GM18526 (cell line): ENCODE data around the gene SFXN4.

Experiments used
- POLR2A ChIP-seq: IDR thresholded peaks from 3 replicates; pipeline ENCODE4 v1.6.1; 2011; ENCODE audit not compliant: insufficient read length; ENCODE audit errors: extremely low read depth

Gene SFXN4

DNA sequence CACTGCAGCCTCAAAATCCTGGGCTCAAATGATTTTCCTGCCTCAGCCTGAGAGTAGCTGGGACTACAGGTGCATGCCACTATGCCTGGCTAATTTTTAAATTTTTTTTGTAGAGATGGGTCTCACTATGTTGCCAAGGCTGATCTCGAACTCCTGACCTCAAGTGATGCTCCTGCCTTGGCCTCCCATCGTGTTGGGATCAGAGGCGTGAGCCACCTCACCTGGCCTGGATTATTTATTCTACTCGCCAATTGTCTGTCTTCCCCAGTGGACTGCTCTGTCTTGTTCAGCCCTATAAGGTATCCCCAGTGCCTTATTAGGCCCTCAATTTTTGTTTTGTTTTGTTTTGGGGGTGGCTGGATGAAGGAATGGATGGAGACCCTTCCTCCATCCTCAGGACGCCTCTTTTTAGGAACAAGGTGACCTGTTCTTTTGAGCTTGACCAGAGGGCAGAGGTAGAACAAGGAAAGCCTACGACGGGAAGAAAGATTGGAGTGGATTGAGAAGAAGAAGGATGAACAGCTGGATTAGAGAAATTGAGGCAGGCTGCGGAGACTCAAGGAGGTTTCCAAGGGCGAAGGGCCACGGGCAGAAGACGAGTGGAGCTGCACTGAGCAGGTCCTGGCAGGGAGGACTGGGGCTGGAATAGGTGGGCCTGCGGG, 62.1 kb downstream of the SFXN4 start:
- TF ChIP-seq POLR2A, result no peak

DNA sequence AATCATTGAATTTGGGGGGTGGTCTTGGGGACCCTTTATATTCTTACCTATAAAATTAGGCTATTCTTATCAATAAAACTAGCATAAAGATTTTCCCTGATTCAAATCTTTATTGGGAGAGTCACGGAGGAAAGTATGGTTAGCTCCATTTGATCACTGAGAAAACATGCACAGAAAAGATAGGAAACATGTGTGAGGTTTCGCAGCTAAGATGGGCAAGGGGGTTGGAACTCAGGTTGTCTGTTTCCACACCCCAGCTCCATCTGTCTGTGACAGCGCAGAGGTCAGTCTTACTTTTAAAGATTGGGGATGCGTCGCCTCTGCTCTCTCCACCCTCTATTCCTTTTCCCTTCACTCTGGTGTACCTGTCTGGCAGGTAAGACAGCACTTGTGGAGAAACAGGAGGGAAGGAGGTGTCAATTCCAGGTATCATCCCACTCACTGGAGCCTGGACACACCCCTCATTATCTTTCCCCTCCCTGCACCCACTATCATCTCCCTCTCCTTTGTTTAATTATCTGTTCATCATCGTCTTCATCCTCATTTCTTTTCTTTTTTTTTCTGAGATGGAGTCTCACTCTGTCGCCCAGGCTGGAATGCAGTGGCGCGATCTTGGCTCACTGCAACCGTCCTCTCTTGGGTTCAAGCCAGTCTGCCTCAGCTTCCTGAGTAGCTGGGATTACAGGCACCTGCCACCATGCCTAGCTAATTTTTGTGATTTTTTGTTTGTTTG, 64.0 kb downstream of the SFXN4 start:
- no peak for TF ChIP-seq POLR2A

DNA sequence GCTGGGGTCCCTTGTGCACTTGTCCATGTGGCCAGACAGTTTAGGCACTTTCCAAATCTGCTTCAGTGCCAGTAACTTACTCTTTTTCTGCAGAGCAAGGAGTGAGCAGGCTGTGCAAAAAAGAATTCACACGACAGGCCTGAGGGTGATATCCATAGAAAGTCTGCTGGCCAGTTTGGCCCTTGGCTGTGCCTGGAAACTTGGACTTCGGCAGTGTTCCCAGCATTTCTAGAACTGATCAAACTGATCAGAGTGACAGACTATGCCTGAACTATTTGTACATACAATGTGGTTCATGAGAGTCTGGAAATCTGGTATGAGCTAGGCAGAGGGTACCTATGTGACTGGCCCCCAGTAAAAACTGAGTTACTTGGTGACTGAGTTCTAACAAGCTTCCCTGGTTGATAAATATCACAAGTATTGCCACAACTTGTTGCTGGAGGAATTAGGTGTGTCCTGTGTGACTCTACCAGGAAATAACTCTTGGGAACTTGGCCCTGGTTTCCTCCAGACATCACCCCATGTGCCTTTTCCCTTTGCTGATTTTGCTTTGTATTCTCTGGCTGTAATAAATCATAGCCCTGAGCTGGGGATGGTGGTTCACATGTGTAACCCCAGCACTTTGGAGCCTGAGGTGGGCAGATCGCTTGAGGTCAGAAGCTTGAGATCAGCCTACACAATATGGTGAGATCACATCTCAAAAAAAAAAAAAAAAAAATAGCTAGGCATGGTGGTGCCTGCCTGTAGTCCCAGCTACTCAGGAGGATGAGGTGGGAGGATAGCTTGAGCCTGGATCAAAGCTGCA, 64.9 kb downstream of the SFXN4 start:
- TF ChIP-seq POLR2A, result no peak

GRCh38 chr10:119098576-119098975, 66.9 kb downstream of the SFXN4 start:
- TF ChIP-seq POLR2A, result no peak

- TF ChIP-seq POLR2A, result no peak
Observed at GRCh38 chr10:119095640-119096039, 69.9 kb downstream of the SFXN4 start.

GRCh38 chr10:119090968-119091367, 74.5 kb downstream of the SFXN4 start:
- TF ChIP-seq POLR2A, result no peak
